Thyroid gland (tissue), 4 donors: ENCODE results near the gene ANKRD31. TPM values are rescaled to one million over a fixed set of nuclear protein-coding genes. Genes with fewer than 3 reads are reported as not detected.
"Not testable (repeated sequence)": the region's sequence is repeated elsewhere in the genome, so short reads cannot be mapped to it uniquely, and the experiment has no call there.

ENCODE experiments used
- DNase-seq, 2 donors: peaks; one replicate each; pipeline ENCODE4 v3.0.0-alpha.2; 2019
- H3K27ac ChIP-seq, 3 donors: fragments of 200-600 bp; sonication (generic); 1 replicate in 2 of 3; 2 replicates in 1 of 3; pipeline ENCODE4 v1.5.1; 2016 to 2019; ENCODE audit warnings: mild to moderate bottlenecking in 1 of 3, moderate library complexity in 1 of 3
- H3K27me3 ChIP-seq: fragments of 200-600 bp; sonication (generic); one replicate; pipeline ENCODE4 v1.5.1; 2019
- H3K36me3 ChIP-seq, 2 donors: fragments of 200-600 bp; sonication (generic); one replicate each; pipeline ENCODE4 v1.5.1; 2016 to 2019
- H3K4me1 ChIP-seq, 2 donors: fragments of 200-600 bp; sonication (generic); one replicate each; pipeline ENCODE4 v1.5.1; 2017 to 2019
- H3K4me3 ChIP-seq, 3 donors: fragments of 200-600 bp; sonication (generic); replicated peaks in 1 of 3; 1 replicate in 2 of 3; 2 replicates in 1 of 3; pipeline ENCODE4 v1.5.1; 2016; ENCODE audit warnings: mild to moderate bottlenecking in 1 of 3
- H3K9me3 ChIP-seq: fragments of 200-600 bp; sonication (generic); one replicate; pipeline ENCODE4 v1.5.1; 2017
- POLR2A ChIP-seq, 2 donors: fragments of 450-650 bp; IDR thresholded peaks; one replicate each; pipeline ENCODE4 v1.6.1; 2017; ENCODE audit warnings: antibody characterized with exemption in 2 of 2, mild to moderate bottlenecking in 2 of 2, moderate library complexity in 1 of 2
- WGBS, 2 donors: methylation state at CpG; one replicate each; pipeline ENCODE4 v1.1.5; 2017; 5-methylcytosine and 5-hydroxymethylcytosine counted together
- intact Hi-C: fragments of 100-400 bp; cut with DNase I; formaldehyde crosslinking; loops from one replicate; pipeline ENCODE4 v1.15.1; 2023
- total RNA-seq, 4 donors: library from RNA; depleted of rRNA; stranded (reverse); fragments of >200 nt; gene quantifications; one replicate each; pipeline ENCODE4 v1.2.3, GENCODE V29; 2016
- TF ChIP-seq, protein P1 (sequence below), 6 experiments: fragments of 200-600 bp in 3 of 6; fragments of 450-650 bp in 3 of 6; sonication (generic) in 3 of 6; IDR thresholded peaks; one replicate each; pipeline ENCODE4 v1.5.1; 2016 to 2019; ENCODE audit warnings: antibody characterized with exemption in 6 of 6, mild to moderate bottlenecking in 2 of 6, inconsistent platforms in 1 of 6, moderate library complexity in 1 of 6

Gene ANKRD31
- total RNA-seq, 4 donors from 2014 or later, result 0.11 to 0.81 (median 0.33) TPM

DNA sequence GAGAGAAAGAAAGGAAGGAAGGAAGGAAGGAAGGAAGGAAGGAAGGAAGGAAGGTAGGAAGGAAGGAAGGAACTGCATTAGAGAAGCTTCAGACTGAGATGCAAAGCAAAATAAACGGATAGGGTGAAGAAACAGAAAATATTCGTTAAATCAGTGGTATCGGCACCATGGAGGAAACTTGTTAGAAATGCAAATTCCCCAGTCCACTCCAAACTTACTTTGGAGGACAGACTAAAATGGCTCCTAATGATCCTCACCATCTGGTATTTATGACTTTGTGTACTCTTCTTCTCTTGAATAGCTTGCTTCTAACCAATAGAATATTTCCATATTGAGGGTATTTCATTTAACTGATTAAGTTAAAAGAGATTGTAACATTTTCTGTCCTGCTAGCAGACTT, 96.4 kb downstream of the ANKRD31 start:
- TF ChIP-seq, protein P1, sequence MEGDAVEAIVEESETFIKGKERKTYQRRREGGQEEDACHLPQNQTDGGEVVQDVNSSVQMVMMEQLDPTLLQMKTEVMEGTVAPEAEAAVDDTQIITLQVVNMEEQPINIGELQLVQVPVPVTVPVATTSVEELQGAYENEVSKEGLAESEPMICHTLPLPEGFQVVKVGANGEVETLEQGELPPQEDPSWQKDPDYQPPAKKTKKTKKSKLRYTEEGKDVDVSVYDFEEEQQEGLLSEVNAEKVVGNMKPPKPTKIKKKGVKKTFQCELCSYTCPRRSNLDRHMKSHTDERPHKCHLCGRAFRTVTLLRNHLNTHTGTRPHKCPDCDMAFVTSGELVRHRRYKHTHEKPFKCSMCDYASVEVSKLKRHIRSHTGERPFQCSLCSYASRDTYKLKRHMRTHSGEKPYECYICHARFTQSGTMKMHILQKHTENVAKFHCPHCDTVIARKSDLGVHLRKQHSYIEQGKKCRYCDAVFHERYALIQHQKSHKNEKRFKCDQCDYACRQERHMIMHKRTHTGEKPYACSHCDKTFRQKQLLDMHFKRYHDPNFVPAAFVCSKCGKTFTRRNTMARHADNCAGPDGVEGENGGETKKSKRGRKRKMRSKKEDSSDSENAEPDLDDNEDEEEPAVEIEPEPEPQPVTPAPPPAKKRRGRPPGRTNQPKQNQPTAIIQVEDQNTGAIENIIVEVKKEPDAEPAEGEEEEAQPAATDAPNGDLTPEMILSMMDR (IDR thresholded peaks at IDR 0.05), result no peak
- TF ChIP-seq POLR2A (IDR thresholded peaks at IDR 0.05), result no peak
- WGBS, 2 donors, result 92 to 94% methylated on average over 3 of the region's 3 CpGs
- H3K4me1 ChIP-seq, result no peaks in the 10 kb centered on the region
- H3K27ac ChIP-seq, result no peak overlapping the region
- DNase-seq, result no peak
- no peak overlapping the region for H3K4me3 ChIP-seq
- no peaks in the 10 kb centered on the region for H3K9me3 ChIP-seq
- no peaks in the 10 kb centered on the region for H3K27me3 ChIP-seq
- intact Hi-C loops, result no loop called here
- no peaks in the 10 kb centered on the region for H3K36me3 ChIP-seq

DNA sequence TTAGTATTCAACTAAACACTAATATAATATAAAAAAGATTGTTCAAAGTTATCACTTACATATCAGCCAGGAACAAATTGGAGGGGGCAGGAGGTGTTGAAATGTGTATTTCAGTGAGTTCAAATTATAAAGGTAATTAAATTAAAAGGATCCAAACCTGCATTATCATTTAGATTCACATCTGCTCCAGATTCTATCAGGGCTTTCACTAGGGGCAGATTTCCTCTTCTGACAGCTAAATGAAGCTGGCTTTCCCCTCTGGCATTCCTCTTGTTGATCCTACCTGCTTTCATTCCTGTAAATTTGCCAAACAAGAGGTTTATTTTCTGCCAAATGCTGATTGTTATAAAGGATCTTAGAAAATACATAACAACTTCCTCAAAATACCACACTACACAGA, 98.0 kb downstream of the ANKRD31 start:
- intact Hi-C loops, result no loop called here
- no peaks in the 10 kb centered on the region for H3K27me3 ChIP-seq
- H3K4me3 ChIP-seq, result no peak overlapping the region

DNA sequence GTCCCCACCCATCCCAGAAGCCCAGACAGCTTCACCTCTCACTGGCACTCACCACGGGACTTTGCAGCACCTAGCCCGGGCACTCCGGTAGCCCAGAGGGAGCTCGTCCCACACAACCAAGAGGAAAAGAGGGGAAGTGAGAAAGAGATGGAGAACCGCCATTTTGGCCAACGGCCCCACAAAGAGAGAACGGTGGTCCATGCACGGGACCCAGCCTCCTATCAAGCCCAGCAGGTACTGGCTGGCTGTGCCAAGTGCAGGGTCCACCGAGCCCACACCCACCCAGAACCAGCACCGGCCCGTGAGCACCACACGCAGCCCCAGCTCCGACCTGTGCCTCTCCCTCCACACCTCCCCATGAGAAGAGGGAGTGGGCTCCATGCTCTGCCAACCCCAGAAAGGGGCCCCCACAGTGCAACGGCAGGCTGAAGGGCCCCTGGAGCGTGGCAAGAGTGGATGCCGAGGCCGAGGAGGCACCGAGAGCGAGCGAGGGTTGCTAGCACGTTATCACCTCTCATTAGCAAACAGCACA, 105.8 kb downstream of the ANKRD31 start:
- WGBS, 2 donors, result 93 to 95% methylated on average over 21 of the region's 21 CpGs
- Histone ChIP-seq H3K27ac (no peak overlapping the region), H3K4me1 (no peaks in the 10 kb centered on the region), H3K27me3 (no peaks in the 10 kb centered on the region), H3K9me3 (no peaks in the 10 kb centered on the region), H3K36me3 (no peaks in the 10 kb centered on the region), H3K4me3 (no peak overlapping the region)
- TF ChIP-seq, protein P1 (IDR thresholded peaks at IDR 0.05), result no peak
- TF ChIP-seq POLR2A (IDR thresholded peaks at IDR 0.05), result no peak
- no peak for DNase-seq
- intact Hi-C loops, result no loop called here

More for the DNA sequence above, 98.0 kb downstream of the ANKRD31 start:
- TF ChIP-seq POLR2A (IDR thresholded peaks at IDR 0.05), result no peak
- H3K36me3 ChIP-seq, result no peaks in the 10 kb centered on the region
- H3K27ac ChIP-seq, result no peak overlapping the region
- H3K4me1 ChIP-seq, result no peaks in the 10 kb centered on the region
- H3K9me3 ChIP-seq, result no peaks in the 10 kb centered on the region
- DNase-seq, result no peak

DNA sequence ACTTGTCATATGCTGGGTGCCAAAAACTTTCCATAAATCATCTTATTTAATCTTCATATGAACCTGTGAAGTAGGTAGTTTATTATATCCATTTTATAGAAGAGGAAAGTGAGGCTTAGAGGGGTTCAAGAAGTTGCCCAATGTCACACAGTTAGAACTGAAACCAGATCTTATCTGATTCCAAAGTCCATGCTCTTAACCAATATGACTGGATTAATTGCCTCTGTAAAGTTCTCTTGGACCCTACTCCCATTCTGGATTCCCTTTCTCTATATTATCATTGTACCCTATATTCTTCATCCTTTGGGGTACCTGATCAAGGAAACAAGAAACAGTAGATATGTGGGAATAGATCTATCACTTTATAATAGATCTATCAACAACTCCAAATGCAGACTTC, 119.8 kb downstream of the ANKRD31 start:
- Histone ChIP-seq H3K4me3 (no peak overlapping the region), H3K27me3 (no peaks in the 10 kb centered on the region), H3K27ac (no peak overlapping the region), H3K9me3 (no peaks in the 10 kb centered on the region), H3K36me3 (no peaks in the 10 kb centered on the region), H3K4me1 (no peaks in the 10 kb centered on the region)
- DNase-seq, result no peak
- no peak for TF ChIP-seq POLR2A (IDR thresholded peaks at IDR 0.05)
- TF ChIP-seq, protein P1 (IDR thresholded peaks at IDR 0.05), result no peak
- intact Hi-C loops, result no loop called here

DNA sequence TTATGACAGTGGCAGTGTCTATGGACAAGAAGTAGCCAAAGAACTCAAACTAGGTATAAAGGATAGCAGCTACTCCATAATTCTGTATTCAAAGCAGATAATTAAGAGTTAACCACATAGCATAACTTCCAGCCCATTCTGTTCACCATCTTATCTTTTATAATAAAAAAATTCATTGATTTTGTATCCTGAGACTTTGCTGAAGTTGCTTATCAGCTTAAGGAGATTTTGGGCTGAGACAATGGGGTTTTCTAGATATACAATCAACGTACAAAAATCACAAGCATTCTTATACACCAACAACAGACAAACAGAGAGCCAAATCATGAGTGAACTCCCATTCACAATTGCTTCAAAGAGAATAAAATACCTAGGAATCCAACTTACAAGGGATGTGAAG, 122.4 kb downstream of the ANKRD31 start:
- H3K27ac ChIP-seq, H3K9me3 ChIP-seq, H3K27me3 ChIP-seq, H3K36me3 ChIP-seq, H3K4me3 ChIP-seq, intact Hi-C loops, DNase-seq, H3K4me1 ChIP-seq: not testable (repeated sequence)
- WGBS, 2 donors, result 77 to 89% methylated on average over 1 of the region's 1 CpG

DNA sequence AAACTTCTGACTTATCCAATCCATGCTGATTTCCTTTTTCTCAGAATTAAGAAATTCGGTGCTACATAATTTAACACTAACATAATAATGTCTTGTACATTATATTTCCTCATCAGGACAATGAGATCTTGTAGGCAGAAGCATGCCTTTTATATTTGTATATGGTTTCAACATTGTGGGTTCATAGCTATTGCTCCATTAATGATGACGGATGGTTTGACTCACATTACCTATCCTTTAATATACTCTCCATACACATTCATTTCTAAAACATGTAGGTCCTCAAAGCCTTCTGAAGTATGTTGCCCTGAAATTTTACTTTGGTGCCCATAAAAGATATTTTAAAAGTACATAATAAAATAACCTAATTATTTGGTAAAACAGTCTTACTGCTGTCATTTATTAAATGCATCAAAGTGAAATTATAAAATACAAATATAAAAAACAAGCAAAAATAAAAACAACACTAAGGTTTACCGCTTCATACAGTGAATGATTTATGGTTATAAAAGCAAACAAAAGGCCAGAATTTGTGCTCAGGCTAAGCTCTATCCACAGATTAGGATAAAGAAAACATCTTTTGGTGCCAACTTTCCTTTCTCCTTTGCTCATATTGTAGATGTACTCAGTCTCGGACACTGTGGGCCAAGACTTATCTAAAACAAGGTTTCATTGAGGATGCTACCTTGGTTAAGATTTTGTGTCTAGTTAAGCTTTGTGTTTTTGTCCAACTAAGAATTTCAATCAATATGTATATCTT, 123.1 kb downstream of the ANKRD31 start:
- no peak overlapping the region for H3K4me3 ChIP-seq
- H3K4me1 ChIP-seq, result no peaks in the 10 kb centered on the region
- intact Hi-C loops, result no loop called here
- TF ChIP-seq, protein P1 (IDR thresholded peaks at IDR 0.05), result no peak
- no peak for TF ChIP-seq POLR2A (IDR thresholded peaks at IDR 0.05)
- DNase-seq, result no peak
- H3K36me3 ChIP-seq, result no peaks in the 10 kb centered on the region
- H3K9me3 ChIP-seq, result no peaks in the 10 kb centered on the region
- H3K27ac ChIP-seq, result no peak overlapping the region
- WGBS, 2 donors, result 92 to 93% methylated on average over 4 of the region's 4 CpGs
- H3K27me3 ChIP-seq, result no peaks in the 10 kb centered on the region
